A549 (cell line): ENCODE measurements around the gene XPC. TPM values are rescaled to one million over a fixed set of nuclear protein-coding genes. Genes with fewer than 3 reads are reported as not detected.
"Not testable (repeated sequence)": the region's sequence is repeated elsewhere in the genome, so short reads cannot be mapped to it uniquely, and the experiment has no call there.

Experiments used
- ATAC-seq, 2 experiments: fragments of 200-7000 bp in 1 of 2; fragments of >200 bp in 1 of 2; cut with Nextera tagmentation in 1 of 2; cut with Tn5 transposase in 1 of 2; 3 replicates each; pipeline versions ENCODE4 v1.8.0 to v1.9.1; 2018 to 2020; ENCODE audit warnings: mild to moderate bottlenecking in 1 of 2, moderate library complexity in 1 of 2
- CTCF ChIA-PET: fragments of 300-600 bp; sonication (Branson Sonifier 250); formaldehyde crosslinking; extraction: SDS; loops from one replicate; lab custom pipeline; 2021; ENCODE audit warnings: antibody characterized with exemption, inconsistent platforms; lab: Yijun Ruan, JAX
- POLR2A ChIA-PET: fragments of 350-600 bp; formaldehyde crosslinking; extraction: SDS; loops from one replicate; lab custom pipeline; 2021; ENCODE audit warnings: antibody characterized with exemption, inconsistent platforms; lab: Yijun Ruan, JAX
- DNase-seq, 2 experiments: peaks; one replicate each; pipeline versions ENCODE4 v3.0.0 to v3.0.0-alpha.2; 2011 to 2016; ENCODE audit warnings: low read depth in 1 of 2, low spot score in 1 of 2
- FAIRE-seq: peaks from 2 replicates; lab custom pipeline; 2011; peaks lifted over from hg19 to GRCh38; lab: Jason Lieb, UNC
- H3K27ac ChIP-seq, 2 experiments: fragments of >200 bp; sonication (Bioruptor Twin); formaldehyde crosslinking; 3 replicates each; pipeline ENCODE4 v1.5.1; 2016 to 2017
- H3K4me1 ChIP-seq: fragments of >200 bp; sonication (Bioruptor Twin); formaldehyde crosslinking; 3 replicates; pipeline ENCODE4 v1.6.1; 2016
- H3K4me2 ChIP-seq: fragments of >200 bp; sonication (Bioruptor Twin); formaldehyde crosslinking; 3 replicates; pipeline ENCODE4 v1.6.1; 2016
- H3K4me3 ChIP-seq: fragments of >200 bp; sonication (Bioruptor Twin); formaldehyde crosslinking; 3 replicates; pipeline ENCODE4 v1.5.1; 2016
- H3K9me3 ChIP-seq: fragments of >200 bp; sonication (Bioruptor Twin); formaldehyde crosslinking; 3 replicates; pipeline ENCODE4 v1.6.1; 2016
- BHLHE40 ChIP-seq: IDR thresholded peaks from 2 replicates; pipeline ENCODE4 v1.6.1; 2012; ENCODE audit warnings: low read depth, low read length, inconsistent platforms
- CHD2 ChIP-seq: fragments of 150-350 bp; IDR thresholded peaks from 2 replicates; pipeline ENCODE4 v1.6.1; 2014; ENCODE audit warnings: low read length; ENCODE audit not compliant: partially characterized antibody
- EHF ChIP-seq: fragments of 250-450 bp; sonication (Bioruptor Pico); IDR thresholded peaks from 2 replicates; pipeline ENCODE4 v1.5.0; 2020; ENCODE audit warnings: mild to moderate bottlenecking
- ESRRA ChIP-seq: fragments of 150-350 bp; IDR thresholded peaks from 2 replicates; pipeline ENCODE4 v1.6.1; 2014; ENCODE audit warnings: mild to moderate bottlenecking, low read length, borderline replicate concordance
- FOSB ChIP-seq: fragments of 250-450 bp; sonication (Bioruptor Pico); IDR thresholded peaks from 2 replicates; pipeline ENCODE4 v1.5.0; 2020; ENCODE audit warnings: mild to moderate bottlenecking, moderate library complexity
- FOSL2 ChIP-seq, 2 experiments: fragments of 450-650 bp in 1 of 2; fragments of >200 bp in 1 of 2; sonication (Bioruptor Twin) in 1 of 2; formaldehyde crosslinking; IDR thresholded peaks; 2 replicates each; pipeline versions ENCODE4 v1.5.0 to v1.6.1; 2016 to 2020; ENCODE audit warnings: mild to moderate bottlenecking in 1 of 2, moderate library complexity in 1 of 2
- HDAC2 ChIP-seq: fragments of 200-600 bp; sonication (generic); IDR thresholded peaks from 2 replicates; pipeline ENCODE4 v1.6.1; 2016
- HOXA7 ChIP-seq: fragments of 250-450 bp; sonication (Bioruptor Pico); IDR thresholded peaks from 2 replicates; pipeline ENCODE4 v1.5.0; 2020; ENCODE audit warnings: mild to moderate bottlenecking, moderate library complexity
- JUNB ChIP-seq: fragments of >200 bp; sonication (Bioruptor Twin); formaldehyde crosslinking; IDR thresholded peaks from 2 replicates; pipeline ENCODE4 v1.6.1; 2016
- KDM5A ChIP-seq: fragments of 200-600 bp; sonication (generic); IDR thresholded peaks from 2 replicates; pipeline ENCODE4 v1.6.1; 2016; ENCODE audit warnings: antibody characterized with exemption, mild to moderate bottlenecking
- MAFK ChIP-seq: fragments of 450-650 bp; IDR thresholded peaks from 2 replicates; pipeline ENCODE4 v1.6.1; 2014; ENCODE audit not compliant: partially characterized antibody
- MAZ ChIP-seq: fragments of 150-350 bp; IDR thresholded peaks from 2 replicates; pipeline ENCODE4 v1.6.1; 2014; ENCODE audit warnings: antibody characterized with exemption, low read depth, low read length, borderline replicate concordance
- NPAS2 ChIP-seq: fragments of 250-450 bp; sonication (Bioruptor Pico); IDR thresholded peaks from 2 replicates; pipeline ENCODE4 v1.8.0; 2022; ENCODE audit warnings: mild to moderate bottlenecking, moderate library complexity, borderline replicate concordance
- RAD21 ChIP-seq, 2 experiments: fragments of >200 bp in 1 of 2; sonication (Bioruptor Twin) in 1 of 2; formaldehyde crosslinking in 1 of 2; IDR thresholded peaks in 1 of 2; conservative IDR thresholded peaks in 1 of 2; 2 replicates in 1 of 2; 3 replicates in 1 of 2; pipeline ENCODE4 v1.6.1; 2012 to 2018; ENCODE audit warnings: inconsistent platforms in 1 of 2
- RCOR1 ChIP-seq: fragments of 150-350 bp; IDR thresholded peaks from 2 replicates; pipeline ENCODE4 v1.6.1; 2014; ENCODE audit warnings: antibody characterized with exemption, low read length, low read depth
- RNF2 ChIP-seq: fragments of 200-600 bp; sonication (generic); IDR thresholded peaks from 2 replicates; pipeline ENCODE4 v1.6.1; 2016; ENCODE audit warnings: low read depth, mild to moderate bottlenecking, antibody characterized with exemption, moderate library complexity, borderline replicate concordance
- SREBF2 ChIP-seq: fragments of 450-650 bp; IDR thresholded peaks from 2 replicates; pipeline ENCODE4 v1.6.1; 2014; ENCODE audit warnings: mild to moderate bottlenecking, moderate library complexity
- TFCP2L1 ChIP-seq: fragments of 250-450 bp; sonication (Bioruptor Pico); IDR thresholded peaks from 2 replicates; pipeline ENCODE4 v1.5.0; 2021; ENCODE audit warnings: mild to moderate bottlenecking
- ZC3H11A ChIP-seq: fragments of 450-650 bp; IDR thresholded peaks from 2 replicates; pipeline ENCODE4 v1.6.1; 2014; ENCODE audit warnings: antibody characterized with exemption, mild to moderate bottlenecking
- ZFP36 ChIP-seq: fragments of 450-650 bp; IDR thresholded peaks from 2 replicates; pipeline ENCODE4 v1.6.1; 2014; ENCODE audit warnings: borderline replicate concordance; ENCODE audit not compliant: partially characterized antibody
- ZSCAN20 ChIP-seq: fragments of 250-450 bp; sonication (Bioruptor Pico); IDR thresholded peaks from 2 replicates; pipeline ENCODE4 v1.8.0; 2022; ENCODE audit warnings: mild to moderate bottlenecking, moderate library complexity
- WGBS: methylation state at CpG from one replicate; pipeline ENCODE4 v1.1.6; 2017; ENCODE audit errors: missing lambda C conversion rate; 5-methylcytosine and 5-hydroxymethylcytosine counted together
- polyA plus RNA-seq, 4 experiments: library from polyadenylated mRNA; depleted of rRNA in 3 of 4; stranded (reverse); fragments of >200 nt; fragmentation: RNase III in 1 of 4; extraction: RNeasy Plus Mini Kit Qiagen cat#74134 plus additional on column Dnase treatment in 1 of 4; gene quantifications; 2 replicates in 3 of 4; 3 replicates in 1 of 4; pipeline ENCODE4 v1.2.3, GENCODE V29; 2011 to 2017
- TF ChIP-seq, protein P1 (sequence below): IDR thresholded peaks from 2 replicates; pipeline ENCODE4 v1.6.1; 2012; ENCODE audit warnings: low read depth, borderline replicate concordance
- TF ChIP-seq, protein P2 (sequence below): fragments of >200 bp; sonication (Bioruptor Twin); formaldehyde crosslinking; IDR thresholded peaks from 3 replicates; pipeline ENCODE4 v1.6.1; 2016
- TF ChIP-seq, protein P3 (sequence below): fragments of >200 bp; sonication (Bioruptor Twin); formaldehyde crosslinking; IDR thresholded peaks from 3 replicates; pipeline ENCODE4 v1.5.1; 2016
- TF ChIP-seq, protein P4 (sequence below): fragments of 150-350 bp; IDR thresholded peaks from 2 replicates; pipeline ENCODE4 v1.6.1; 2014; ENCODE audit warnings: low read depth, mild to moderate bottlenecking, low read length
- TF ChIP-seq, protein P5 (sequence below): IDR thresholded peaks from 2 replicates; pipeline ENCODE4 v1.6.1; 2012

XPC gene
- polyA plus RNA-seq, 2 of the 4 experiments (the other 2 are of a cell fraction) = 35.4 to 36.3 TPM

DNA sequence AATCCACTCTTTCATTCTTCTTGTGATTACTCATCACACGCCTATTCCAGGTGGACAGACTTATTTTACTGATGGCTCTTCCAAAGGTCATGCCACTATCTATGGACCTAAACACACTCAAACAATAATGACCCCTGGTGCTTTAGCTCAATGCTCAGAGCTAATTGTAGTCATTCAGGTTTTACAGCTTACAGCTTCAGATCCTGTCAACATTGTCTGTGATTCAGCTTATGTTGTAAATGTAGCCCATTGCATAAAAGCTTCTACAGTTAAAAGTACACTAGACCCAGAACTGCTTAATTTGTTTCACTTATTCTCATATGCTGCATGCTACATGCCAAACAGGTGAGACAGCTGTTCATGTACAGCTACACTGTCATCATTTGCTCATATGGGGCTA is 49.5 kb upstream of the XPC start:
- FAIRE-seq = no peak

DNA sequence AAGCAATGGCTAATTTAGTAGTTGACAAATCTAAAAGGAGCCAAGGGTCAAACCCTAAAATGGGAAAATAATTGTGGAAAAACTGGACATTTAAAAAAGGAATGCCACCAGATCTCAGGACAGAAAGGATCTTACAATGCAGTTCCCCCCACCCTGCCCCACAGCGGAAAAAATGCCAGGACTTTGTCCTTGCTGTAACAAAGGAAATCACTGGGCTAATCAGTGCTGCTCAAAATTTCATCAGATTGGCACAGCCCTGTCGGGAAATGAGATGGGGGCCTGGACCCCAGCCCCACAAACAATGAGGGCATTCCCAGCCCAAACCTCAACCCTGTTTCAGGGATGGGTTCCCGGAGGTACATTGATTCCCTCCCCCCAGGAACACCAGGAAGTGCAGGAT is 48.0 kb upstream of the XPC start:
- H3K27ac ChIP-seq, CTCF ChIA-PET, DNase-seq, ATAC-seq, H3K4me2 ChIP-seq, POLR2A ChIA-PET, H3K4me1 ChIP-seq, FAIRE-seq, H3K4me3 ChIP-seq: not testable (repeated sequence)
- H3K9me3 ChIP-seq = peaks cover 17% of the 10 kb centered on the region
- WGBS = 39% methylated on average over 3 of the region's 3 CpGs

More for the DNA sequence above, 49.5 kb upstream of the XPC start:
- no peak overlapping the region for H3K27ac ChIP-seq
- peaks cover 5% of the 10 kb centered on the region; the same call in 2 of the 3 replicates for H3K4me1 ChIP-seq
- ATAC-seq (no peak), DNase-seq (no peak)
- CTCF ChIA-PET = interaction anchor here (0.8 to 2.8 kb wide), 2 partner anchors 25 to 320 kb away, joined by 4 to 9 read pairs; no protein-coding TSS in a partner anchor
- WGBS = 14% methylated on average over 1 of the region's 1 CpG
- no peak for TF ChIP-seq MAFK
- TF ChIP-seq, protein P1, sequence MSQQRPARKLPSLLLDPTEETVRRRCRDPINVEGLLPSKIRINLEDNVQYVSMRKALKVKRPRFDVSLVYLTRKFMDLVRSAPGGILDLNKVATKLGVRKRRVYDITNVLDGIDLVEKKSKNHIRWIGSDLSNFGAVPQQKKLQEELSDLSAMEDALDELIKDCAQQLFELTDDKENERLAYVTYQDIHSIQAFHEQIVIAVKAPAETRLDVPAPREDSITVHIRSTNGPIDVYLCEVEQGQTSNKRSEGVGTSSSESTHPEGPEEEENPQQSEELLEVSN = no peak
- TF ChIP-seq, protein P2, sequence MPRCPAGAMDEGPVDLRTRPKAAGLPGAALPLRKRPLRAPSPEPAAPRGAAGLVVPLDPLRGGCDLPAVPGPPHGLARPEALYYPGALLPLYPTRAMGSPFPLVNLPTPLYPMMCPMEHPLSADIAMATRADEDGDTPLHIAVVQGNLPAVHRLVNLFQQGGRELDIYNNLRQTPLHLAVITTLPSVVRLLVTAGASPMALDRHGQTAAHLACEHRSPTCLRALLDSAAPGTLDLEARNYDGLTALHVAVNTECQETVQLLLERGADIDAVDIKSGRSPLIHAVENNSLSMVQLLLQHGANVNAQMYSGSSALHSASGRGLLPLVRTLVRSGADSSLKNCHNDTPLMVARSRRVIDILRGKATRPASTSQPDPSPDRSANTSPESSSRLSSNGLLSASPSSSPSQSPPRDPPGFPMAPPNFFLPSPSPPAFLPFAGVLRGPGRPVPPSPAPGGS = no peak
- no peak overlapping the region for H3K4me3 ChIP-seq
- peaks cover 2% of the 10 kb centered on the region; the same call in 1 of the 3 replicates for H3K9me3 ChIP-seq
- no peak overlapping the region for H3K4me2 ChIP-seq
- POLR2A ChIA-PET = no interaction called here

DNA sequence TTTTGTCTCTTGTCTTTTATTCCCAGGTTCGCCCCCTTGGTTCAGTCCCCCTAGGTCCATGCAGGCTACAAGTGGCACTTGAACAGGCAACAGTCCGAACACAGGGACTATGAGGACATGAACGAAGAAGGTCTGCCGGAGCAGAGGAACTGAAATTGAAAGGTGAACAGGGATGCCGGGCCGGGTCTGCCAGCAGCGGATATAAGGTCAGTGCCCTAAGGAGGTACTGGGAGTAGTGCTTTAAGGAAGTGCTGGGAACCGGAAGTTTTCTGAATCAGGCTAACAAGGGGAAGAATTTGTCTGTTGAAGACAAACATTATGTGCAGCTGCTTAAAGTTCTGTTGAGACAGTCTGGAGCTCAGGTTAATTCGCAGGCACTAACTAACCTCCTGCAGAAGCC is 47.0 kb upstream of the XPC start:
- Histone ChIP-seq H3K4me3 (no peak overlapping the region), H3K4me2 (no peak overlapping the region), H3K4me1 (peaks cover 5% of the 10 kb centered on the region; the same call in 2 of the 3 replicates), H3K27ac (no peak overlapping the region), H3K9me3 (peaks cover 23% of the 10 kb centered on the region)
- FAIRE-seq (no peak), DNase-seq (no peak), ATAC-seq (no peak)
- TF ChIP-seq, protein P3, sequence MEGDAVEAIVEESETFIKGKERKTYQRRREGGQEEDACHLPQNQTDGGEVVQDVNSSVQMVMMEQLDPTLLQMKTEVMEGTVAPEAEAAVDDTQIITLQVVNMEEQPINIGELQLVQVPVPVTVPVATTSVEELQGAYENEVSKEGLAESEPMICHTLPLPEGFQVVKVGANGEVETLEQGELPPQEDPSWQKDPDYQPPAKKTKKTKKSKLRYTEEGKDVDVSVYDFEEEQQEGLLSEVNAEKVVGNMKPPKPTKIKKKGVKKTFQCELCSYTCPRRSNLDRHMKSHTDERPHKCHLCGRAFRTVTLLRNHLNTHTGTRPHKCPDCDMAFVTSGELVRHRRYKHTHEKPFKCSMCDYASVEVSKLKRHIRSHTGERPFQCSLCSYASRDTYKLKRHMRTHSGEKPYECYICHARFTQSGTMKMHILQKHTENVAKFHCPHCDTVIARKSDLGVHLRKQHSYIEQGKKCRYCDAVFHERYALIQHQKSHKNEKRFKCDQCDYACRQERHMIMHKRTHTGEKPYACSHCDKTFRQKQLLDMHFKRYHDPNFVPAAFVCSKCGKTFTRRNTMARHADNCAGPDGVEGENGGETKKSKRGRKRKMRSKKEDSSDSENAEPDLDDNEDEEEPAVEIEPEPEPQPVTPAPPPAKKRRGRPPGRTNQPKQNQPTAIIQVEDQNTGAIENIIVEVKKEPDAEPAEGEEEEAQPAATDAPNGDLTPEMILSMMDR = no peak
- TF ChIP-seq, protein P4, sequence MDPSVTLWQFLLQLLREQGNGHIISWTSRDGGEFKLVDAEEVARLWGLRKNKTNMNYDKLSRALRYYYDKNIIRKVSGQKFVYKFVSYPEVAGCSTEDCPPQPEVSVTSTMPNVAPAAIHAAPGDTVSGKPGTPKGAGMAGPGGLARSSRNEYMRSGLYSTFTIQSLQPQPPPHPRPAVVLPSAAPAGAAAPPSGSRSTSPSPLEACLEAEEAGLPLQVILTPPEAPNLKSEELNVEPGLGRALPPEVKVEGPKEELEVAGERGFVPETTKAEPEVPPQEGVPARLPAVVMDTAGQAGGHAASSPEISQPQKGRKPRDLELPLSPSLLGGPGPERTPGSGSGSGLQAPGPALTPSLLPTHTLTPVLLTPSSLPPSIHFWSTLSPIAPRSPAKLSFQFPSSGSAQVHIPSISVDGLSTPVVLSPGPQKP = no peak
- TF ChIP-seq KDM5A (no peak), ESRRA (no peak)
- POLR2A ChIA-PET = no interaction called here
- WGBS = 74% methylated on average over 9 of the region's 9 CpGs
- CTCF ChIA-PET = no interaction called here

DNA sequence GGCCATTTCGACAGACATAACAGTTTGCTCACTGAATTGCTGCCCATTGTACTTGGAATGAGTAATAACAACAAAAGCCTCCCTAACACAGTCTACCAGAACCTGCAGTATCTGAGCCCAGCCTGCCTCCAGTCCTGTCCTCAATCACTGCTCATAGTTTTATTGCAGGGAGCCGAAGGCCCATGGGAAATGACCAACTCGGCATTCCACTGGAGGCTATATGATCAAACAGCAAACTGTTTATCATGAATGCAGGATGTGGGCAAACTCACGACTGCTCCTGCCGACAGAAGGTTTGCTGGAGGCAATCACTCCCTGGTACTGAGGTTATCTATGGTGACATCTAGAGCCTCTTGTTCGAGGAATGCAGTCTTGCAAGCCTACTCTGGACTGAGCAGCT is 46.5 kb upstream of the XPC start:
- Histone ChIP-seq H3K4me1 (peaks cover 5% of the 10 kb centered on the region; the same call in 2 of the 3 replicates), H3K27ac (no peak overlapping the region), H3K4me3 (no peak overlapping the region)
- CTCF ChIA-PET = interaction anchor here (1.3 kb wide), 1 partner anchor 22 kb away, joined by 5 read pairs; no protein-coding TSS in a partner anchor
- 11% methylated on average over 6 of the region's 6 CpGs for WGBS
- DNase-seq (no peak), ATAC-seq (no peak; a peak in 1 of 6 replicates), FAIRE-seq (no peak)
- POLR2A ChIA-PET = no interaction called here
- TF ChIP-seq ZSCAN20 (CRISPR knock-in tag) (no peak), RNF2 (no peak), NPAS2 (CRISPR knock-in tag) (no peak), CHD2 (no peak), RCOR1 (no peak), HDAC2 (no peak), TFCP2L1 (CRISPR knock-in tag) (no peak), RAD21 (conservative IDR thresholded peaks at IDR 0.05 in 1 of 2, IDR thresholded peaks at IDR 0.05 in 1 of 2) (no peak), EHF (no peak), SREBF2 (no peak), MAZ (no peak), FOSB (CRISPR knock-in tag) (no peak), JUNB (no peak), ZFP36 (no peak), ZC3H11A (no peak), BHLHE40 (no peak), FOSL2 (IDR thresholded peaks at IDR 0.05) (no peak), FOSL2 (CRISPR knock-in tag; IDR thresholded peaks at IDR 0.05) (no peak), HOXA7 (no peak)
- TF ChIP-seq, protein P5, sequence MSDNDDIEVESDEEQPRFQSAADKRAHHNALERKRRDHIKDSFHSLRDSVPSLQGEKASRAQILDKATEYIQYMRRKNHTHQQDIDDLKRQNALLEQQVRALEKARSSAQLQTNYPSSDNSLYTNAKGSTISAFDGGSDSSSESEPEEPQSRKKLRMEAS = no peak
- TF ChIP-seq, all 56 proteins: peak for 0
- Histone ChIP-seq H3K9me3 (peaks cover 27% of the 10 kb centered on the region), H3K4me2 (no peak overlapping the region)
